Aorta (tissue), 5 donors: ENCODE measurements around the gene SEC23B. TPM values are rescaled to one million over a fixed set of nuclear protein-coding genes. Genes with fewer than 3 reads are reported as not detected.

Source experiments
- ATAC-seq: fragments of 200-7000 bp; cut with Tn5 transposase; one replicate; pipeline ENCODE4 v1.9.1; 2022; ENCODE audit warnings: moderate library complexity; ENCODE audit not compliant: low FRiP score
- DNase-seq, 2 donors: peaks; one replicate each; pipeline ENCODE4 v3.0.0-alpha.2; 2020
- H3K27ac ChIP-seq, 2 donors: one replicate each; pipeline ENCODE4 v1.5.1; 2013; ENCODE audit warnings: low read length in 2 of 2, mild to moderate bottlenecking in 2 of 2, moderate library complexity in 2 of 2, control low read depth in 1 of 2, inconsistent platforms in 1 of 2, low read depth in 1 of 2
- H3K27me3 ChIP-seq, 2 donors: one replicate each; pipeline ENCODE4 v1.6.1; 2013; ENCODE audit warnings: control low read depth in 1 of 2, low read length in 1 of 2, mild to moderate bottlenecking in 1 of 2, moderate library complexity in 1 of 2; ENCODE audit not compliant: insufficient read depth in 2 of 2, control insufficient read depth in 1 of 2
- H3K36me3 ChIP-seq, 2 donors: one replicate each; pipeline ENCODE4 v1.6.1; 2013; ENCODE audit warnings: control low read depth in 1 of 2, low read length in 1 of 2, mild to moderate bottlenecking in 1 of 2; ENCODE audit not compliant: insufficient read depth in 2 of 2, control insufficient read depth in 1 of 2
- H3K4me1 ChIP-seq, 2 donors: one replicate each; pipeline ENCODE4 v1.6.1; 2013; ENCODE audit warnings: low read length in 2 of 2, control low read depth in 1 of 2, mild to moderate bottlenecking in 1 of 2, moderate library complexity in 1 of 2; ENCODE audit not compliant: insufficient read depth in 2 of 2, control insufficient read depth in 1 of 2
- H3K4me3 ChIP-seq, 2 donors: one replicate each; pipeline ENCODE4 v1.5.1; 2013; ENCODE audit warnings: low read length in 2 of 2, control low read depth in 1 of 2, mild to moderate bottlenecking in 1 of 2
- H3K9me3 ChIP-seq: one replicate; pipeline ENCODE4 v1.6.1; 2013; ENCODE audit warnings: mild to moderate bottlenecking, low read length; ENCODE audit not compliant: control insufficient read depth
- WGBS, 2 donors: extraction: QIAGEN DNeasy Blood & Tissue Kit; methylation state at CpG; one replicate each; pipeline ENCODE4 v1.1.7; 2013; 5-methylcytosine and 5-hydroxymethylcytosine counted together
- intact Hi-C, 2 donors: fragments of 100-400 bp; cut with DNase I; formaldehyde crosslinking; loops; one replicate each; pipeline versions ENCODE4 v1.14.2 to v1.15.0; 2022
- polyA plus RNA-seq, 2 donors: library from polyadenylated mRNA; stranded (reverse); fragments of 200-250 nt; gene quantifications; one replicate each; pipeline ENCODE4 v1.2.3, GENCODE V29; 2013
- total RNA-seq, 2 donors: library from RNA; stranded (reverse); fragmentation: NEBNext Ultra II Directional; extraction: Animal tissue kit (Norgen Biotek cat#: 25700); gene quantifications; one replicate each; pipeline ENCODE4 v1.2.1, GENCODE V29; 2021
- donor health status: healthy with polysubstance abuse.
- donor health status: Bipolar disorder and iron deficiency.
- donor health status: DM: no; HTN: no; CAD: no.
- donor health status: DM: no; HTN: no; CAD: no.
- donor health status: DM: yes; HTN: yes; CAD: no.

SEC23B gene
- total and polyA plus RNA-seq, 4 donors, result 8.9 to 37.5 (median 22.5) TPM

DNA sequence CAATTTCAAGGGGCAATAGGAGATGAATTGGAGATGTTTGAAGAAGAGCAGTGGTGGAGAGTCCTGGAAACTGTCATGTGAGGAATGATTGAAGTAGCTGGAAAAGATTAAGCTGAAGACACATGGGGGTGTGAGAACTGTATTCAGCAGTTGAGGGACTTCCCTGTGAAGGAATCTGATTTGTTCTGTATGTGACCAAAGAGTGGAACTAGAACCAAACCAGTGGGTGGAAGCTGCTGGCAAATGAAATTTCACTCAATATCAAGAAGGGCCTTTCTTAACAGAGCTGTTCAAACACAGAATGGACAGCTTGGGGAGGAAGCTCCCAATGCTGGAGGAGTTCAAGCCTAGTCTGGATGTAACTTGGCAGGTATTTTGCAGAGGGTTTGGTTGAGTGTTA lies 21.3 kb downstream of the SEC23B start:
- Histone ChIP-seq H3K4me3 (no peak overlapping the region), H3K4me1 (no peaks in the 10 kb centered on the region), H3K27ac (no peak overlapping the region), H3K36me3 (peaks cover 19 to 25% of the 10 kb centered on the region in 2 donors), H3K9me3 (no peaks in the 10 kb centered on the region), H3K27me3 (no peaks in the 10 kb centered on the region)
- DNase-seq, result no peak
- ATAC-seq, result no peak
- intact Hi-C loops, result no loop called here

GRCh38 chr20:18532626-18533025 lies 24.9 kb downstream of the SEC23B start:
- WGBS, 2 donors, result 86 to 92% methylated on average over 6 of the region's 6 CpGs
- Histone ChIP-seq H3K9me3 (no peaks in the 10 kb centered on the region), H3K27me3 (no peaks in the 10 kb centered on the region), H3K27ac (no peak overlapping the region), H3K4me1 (no peaks in the 10 kb centered on the region), H3K36me3 (peaks cover 23% of the 10 kb centered on the region in 2 donors), H3K4me3 (no peak overlapping the region)
- ATAC-seq (no peak), DNase-seq (no peak)
- intact Hi-C loops, result no loop called here

- no peak overlapping the region for H3K4me3 ChIP-seq
- intact Hi-C loops, result no loop called here
- WGBS, 2 donors, result 5 to 13% methylated on average over 1 of the region's 1 CpG
- ATAC-seq, result no peak
- H3K27ac ChIP-seq, result no peak overlapping the region
- peaks cover 19% of the 10 kb centered on the region in 2 donors for H3K36me3 ChIP-seq
- no peaks in the 10 kb centered on the region for H3K9me3 ChIP-seq
- H3K4me1 ChIP-seq, result no peaks in the 10 kb centered on the region
- no peaks in the 10 kb centered on the region for H3K27me3 ChIP-seq
- DNase-seq, result no peak
Measured at GRCh38 chr20:18533491-18533890, 25.8 kb downstream of the SEC23B start.

GRCh38 chr20:18533978-18534644 lies 26.4 kb downstream of the SEC23B start:
- no peak for ATAC-seq
- no peaks in the 10 kb centered on the region for H3K4me1 ChIP-seq
- H3K9me3 ChIP-seq, result no peaks in the 10 kb centered on the region
- no peaks in the 10 kb centered on the region for H3K27me3 ChIP-seq
- peaks cover 14 to 19% of the 10 kb centered on the region in 2 donors for H3K36me3 ChIP-seq
- WGBS, 2 donors, result 78 to 82% methylated on average over 6 of the region's 6 CpGs
- intact Hi-C loops, result no loop called here
- no peak for DNase-seq
- no peak overlapping the region for H3K4me3 ChIP-seq
- no peak overlapping the region for H3K27ac ChIP-seq

- WGBS, 2 donors, result 97 to 98% methylated on average over 2 of the region's 2 CpGs
- intact Hi-C loops, result no loop called here
- H3K9me3 ChIP-seq, result no peaks in the 10 kb centered on the region
- H3K4me3 ChIP-seq, result no peak overlapping the region
- H3K36me3 ChIP-seq, result peaks cover 10 to 12% of the 10 kb centered on the region in 2 donors
- no peak overlapping the region for H3K27ac ChIP-seq
- ATAC-seq (no peak), DNase-seq (no peak)
- H3K4me1 ChIP-seq, result no peaks in the 10 kb centered on the region
- no peaks in the 10 kb centered on the region for H3K27me3 ChIP-seq
Measured at GRCh38 chr20:18537651-18538050, 29.9 kb downstream of the SEC23B start.

DNA sequence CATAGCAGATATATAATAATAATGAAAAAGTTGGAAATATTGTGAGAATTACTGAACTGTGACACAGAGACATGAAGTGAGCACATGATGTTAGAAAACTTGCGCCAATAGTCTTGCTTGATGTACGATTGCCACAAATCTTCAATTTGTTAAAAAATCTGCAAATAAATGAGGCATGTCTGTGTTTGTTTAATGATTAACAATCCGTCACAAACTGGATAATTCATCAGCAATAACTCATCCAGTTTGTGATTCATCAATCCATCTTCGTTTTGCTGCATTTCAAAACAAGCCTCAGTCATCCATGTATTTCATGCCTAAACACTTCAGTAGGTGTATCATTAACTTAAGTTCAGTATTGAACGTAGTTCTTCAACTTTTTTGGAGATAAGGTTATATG lies 34.0 kb downstream of the SEC23B start:
- ATAC-seq, result no peak
- WGBS, 2 donors, result 74 to 78% methylated on average over 5 of the region's 5 CpGs

DNA sequence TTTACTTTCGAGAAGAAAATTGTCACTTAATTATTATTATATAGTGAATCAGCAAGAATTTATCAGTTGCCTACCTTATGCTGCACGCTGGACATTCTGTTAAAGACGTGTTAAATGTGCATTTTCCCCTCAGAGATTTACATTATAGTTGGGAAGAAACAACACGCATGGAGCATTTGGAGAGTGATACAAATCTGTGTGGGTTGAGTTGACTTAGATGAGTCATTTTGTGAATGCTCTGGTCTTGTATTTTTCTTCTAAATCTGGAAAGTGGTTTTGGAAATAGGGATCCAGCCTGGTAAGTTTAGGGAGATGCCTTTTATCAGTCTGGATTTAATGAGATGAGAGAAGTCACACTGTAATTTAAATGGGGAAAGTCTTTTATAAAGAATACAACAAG lies 35.5 kb downstream of the SEC23B start:
- Histone ChIP-seq H3K4me1 (no peaks in the 10 kb centered on the region), H3K27me3 (no peaks in the 10 kb centered on the region), H3K9me3 (no peaks in the 10 kb centered on the region), H3K4me3 (no peak overlapping the region), H3K36me3 (peaks cover 8 to 13% of the 10 kb centered on the region in 2 donors), H3K27ac (no peak overlapping the region)
- intact Hi-C loops, result no loop called here
- no peak for ATAC-seq
- 91 to 96% methylated on average over 4 of the region's 4 CpGs for WGBS, 2 donors
- DNase-seq, result no peak

More for the DNA sequence above, 34.0 kb downstream of the SEC23B start:
- DNase-seq, result no peak
- no peaks in the 10 kb centered on the region for H3K27me3 ChIP-seq
- intact Hi-C loops, result no loop called here
- H3K4me1 ChIP-seq, result no peaks in the 10 kb centered on the region
- H3K9me3 ChIP-seq, result no peaks in the 10 kb centered on the region
- peaks cover 6 to 10% of the 10 kb centered on the region in 2 donors for H3K36me3 ChIP-seq
- no peak overlapping the region for H3K27ac ChIP-seq
- H3K4me3 ChIP-seq, result no peak overlapping the region

GRCh38 chr20:18543932-18544331 lies 36.2 kb downstream of the SEC23B start:
- Histone ChIP-seq H3K27ac (no peak overlapping the region), H3K27me3 (no peaks in the 10 kb centered on the region), H3K4me1 (no peaks in the 10 kb centered on the region), H3K4me3 (no peak overlapping the region), H3K9me3 (no peaks in the 10 kb centered on the region), H3K36me3 (peaks cover 10 to 15% of the 10 kb centered on the region in 2 donors)
- DNase-seq (no peak), ATAC-seq (no peak)
- 77 to 81% methylated on average over 7 of the region's 7 CpGs for WGBS, 2 donors
- intact Hi-C loops, result no loop called here

DNA sequence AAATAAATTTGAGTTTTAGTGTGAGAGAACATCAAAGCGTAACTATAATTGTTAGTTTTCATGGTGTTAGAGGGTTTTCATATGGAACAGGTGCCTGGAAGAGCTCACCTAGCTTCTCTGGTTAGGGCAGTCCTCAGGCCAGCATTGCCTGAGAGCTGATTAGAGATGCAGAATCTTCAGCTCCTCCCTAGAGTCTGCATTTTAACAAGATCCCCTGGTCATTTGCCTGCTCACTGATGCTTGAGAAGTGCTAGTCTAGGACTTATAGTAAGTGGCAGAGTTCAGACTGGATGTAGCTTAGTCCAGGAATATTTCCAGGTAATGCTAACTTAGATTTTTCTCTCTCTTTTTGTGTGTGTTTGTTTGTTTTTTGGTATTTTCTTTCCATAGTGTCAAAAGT lies 37.8 kb downstream of the SEC23B start:
- no peaks in the 10 kb centered on the region for H3K9me3 ChIP-seq
- no peak for DNase-seq
- no peaks in the 10 kb centered on the region for H3K27me3 ChIP-seq
- H3K4me3 ChIP-seq, result no peak overlapping the region
- WGBS, 2 donors, result 93 to 94% methylated on average over 1 of the region's 1 CpG
- H3K36me3 ChIP-seq, result peaks cover 10 to 15% of the 10 kb centered on the region in 2 donors
- ATAC-seq, result no peak
- H3K27ac ChIP-seq, result no peak overlapping the region
- intact Hi-C loops, result no loop called here
- H3K4me1 ChIP-seq, result no peaks in the 10 kb centered on the region
